Calu3 (cell line): ENCODE results near the gene CACNA1H. TPM values are rescaled to one million over a fixed set of nuclear protein-coding genes. Genes with fewer than 3 reads are reported as not detected.
"Not testable (repeated sequence)": the region's sequence is repeated elsewhere in the genome, so short reads cannot be mapped to it uniquely, and the experiment has no call there.

Source experiments
- BruUV-seq: library from RNA; stranded (reverse); fragments of 400-500 nt; replicated peaks from 2 replicates; lab custom pipeline; 2021; lab: Mats Ljungman, UMichigan
- CTCF ChIA-PET: fragments of 300-600 bp; sonication (Branson Sonifier 250); formaldehyde crosslinking; loops from one replicate; lab custom pipeline; 2022; ENCODE audit warnings: antibody characterized with exemption; lab: Charles Lee
- DNase-seq: peaks from one replicate; pipeline ENCODE4 v3.0.0; 2022
- H3K27ac Mint-ChIP-seq: one replicate; pipeline ENCODE4 v1.8.0; 2022; ENCODE audit warnings: mixed read lengths; ENCODE audit not compliant: unreplicated experiment
- H3K27me3 Mint-ChIP-seq: one replicate; pipeline ENCODE4 v1.8.0; 2022; ENCODE audit warnings: mixed read lengths; ENCODE audit not compliant: unreplicated experiment
- H3K36me3 Mint-ChIP-seq: one replicate; pipeline ENCODE4 v1.8.0; 2022; ENCODE audit warnings: mild to moderate bottlenecking, moderate library complexity, mixed read lengths; ENCODE audit not compliant: insufficient read depth, unreplicated experiment
- H3K4me1 Mint-ChIP-seq: one replicate; pipeline ENCODE4 v1.8.0; 2022; ENCODE audit warnings: mild to moderate bottlenecking, low read depth, mixed read lengths; ENCODE audit not compliant: unreplicated experiment
- H3K4me3 Mint-ChIP-seq: one replicate; pipeline ENCODE4 v1.8.0; 2022; ENCODE audit warnings: mild to moderate bottlenecking, low read depth, moderate library complexity, mixed read lengths; ENCODE audit not compliant: unreplicated experiment
- H3K9me3 Mint-ChIP-seq: one replicate; pipeline ENCODE4 v1.8.0; 2022; ENCODE audit warnings: low read depth, mixed read lengths; ENCODE audit not compliant: unreplicated experiment
- intact Hi-C: fragments of 100-400 bp; cut with micrococcal nuclease; formaldehyde crosslinking; loops from one replicate; pipeline ENCODE4 v1.10.0; 2022; ENCODE audit not compliant: unreplicated experiment
- total RNA-seq: library from RNA; stranded (reverse); gene quantifications from 2 replicates; pipeline ENCODE4 v1.2.3, GENCODE V29; 2022
- TF ChIP-seq, protein P1 (sequence below): fragments of 200-600 bp; IDR thresholded peaks from one replicate; pipeline ENCODE4 v1.8.0; 2022; ENCODE audit warnings: antibody characterized with exemption; ENCODE audit not compliant: unreplicated experiment

Gene CACNA1H
- total RNA-seq, 1 experiment from 2014 or later = not detected

DNA sequence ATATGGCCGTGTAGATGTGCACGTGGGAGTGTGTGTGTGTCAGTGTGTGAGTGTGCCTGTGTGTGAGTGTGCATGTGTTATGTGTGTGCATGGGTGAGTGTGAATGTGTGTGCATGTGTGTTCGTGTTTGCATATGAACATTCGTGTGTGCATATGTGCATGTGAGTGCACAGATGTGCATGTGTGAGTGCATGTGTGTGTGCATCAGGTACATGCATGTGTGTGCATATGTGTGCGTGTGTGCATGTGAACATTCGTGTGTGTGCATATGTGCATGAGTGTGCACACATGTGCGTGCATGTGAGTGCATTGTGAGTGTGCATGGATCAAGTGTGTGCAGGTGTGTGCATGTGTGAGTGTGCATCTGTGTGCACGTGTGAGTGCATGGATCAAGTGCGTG lies 85.1 kb downstream of the CACNA1H start:
- Mint-ChIP-seq H3K27ac (no peak overlapping the region), H3K4me3 (no peak overlapping the region), H3K4me1 (no peaks in the 10 kb centered on the region), H3K36me3 (no peaks in the 10 kb centered on the region), H3K27me3 (peaks cover 19% of the 10 kb centered on the region), H3K9me3 (no peaks in the 10 kb centered on the region)
- no TSS peak for BruUV-seq
- intact Hi-C loops = no loop called here
- CTCF ChIA-PET = interaction anchor here (0.8 kb wide), 1 partner anchor 132 kb away, joined by 3 read pairs; no protein-coding TSS in a partner anchor
- no peak for DNase-seq
- TF ChIP-seq, protein P1, sequence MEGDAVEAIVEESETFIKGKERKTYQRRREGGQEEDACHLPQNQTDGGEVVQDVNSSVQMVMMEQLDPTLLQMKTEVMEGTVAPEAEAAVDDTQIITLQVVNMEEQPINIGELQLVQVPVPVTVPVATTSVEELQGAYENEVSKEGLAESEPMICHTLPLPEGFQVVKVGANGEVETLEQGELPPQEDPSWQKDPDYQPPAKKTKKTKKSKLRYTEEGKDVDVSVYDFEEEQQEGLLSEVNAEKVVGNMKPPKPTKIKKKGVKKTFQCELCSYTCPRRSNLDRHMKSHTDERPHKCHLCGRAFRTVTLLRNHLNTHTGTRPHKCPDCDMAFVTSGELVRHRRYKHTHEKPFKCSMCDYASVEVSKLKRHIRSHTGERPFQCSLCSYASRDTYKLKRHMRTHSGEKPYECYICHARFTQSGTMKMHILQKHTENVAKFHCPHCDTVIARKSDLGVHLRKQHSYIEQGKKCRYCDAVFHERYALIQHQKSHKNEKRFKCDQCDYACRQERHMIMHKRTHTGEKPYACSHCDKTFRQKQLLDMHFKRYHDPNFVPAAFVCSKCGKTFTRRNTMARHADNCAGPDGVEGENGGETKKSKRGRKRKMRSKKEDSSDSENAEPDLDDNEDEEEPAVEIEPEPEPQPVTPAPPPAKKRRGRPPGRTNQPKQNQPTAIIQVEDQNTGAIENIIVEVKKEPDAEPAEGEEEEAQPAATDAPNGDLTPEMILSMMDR = no peak

DNA sequence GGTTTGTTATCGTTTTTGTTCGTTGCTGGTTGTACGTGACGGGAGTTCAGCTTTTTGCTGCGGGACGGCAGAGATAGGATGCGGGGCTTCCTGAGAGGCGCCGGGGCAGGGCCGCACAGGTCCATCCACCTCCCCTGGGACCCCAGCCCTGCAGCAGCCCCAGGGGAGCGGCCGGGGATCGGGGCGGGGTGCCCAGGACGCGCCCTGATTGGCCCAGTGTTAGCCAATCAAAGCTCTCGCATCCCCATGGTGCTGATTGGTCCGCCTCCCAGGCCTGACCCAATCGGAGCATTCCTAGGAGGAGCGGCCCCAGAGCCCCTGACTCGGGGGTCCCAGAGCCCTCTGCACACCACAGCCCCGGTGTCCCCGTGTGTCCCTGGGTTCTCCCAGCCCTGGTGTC lies 86.0 kb downstream of the CACNA1H start:
- H3K4me3 Mint-ChIP-seq, H3K9me3 Mint-ChIP-seq, H3K27ac Mint-ChIP-seq, intact Hi-C loops, BruUV-seq, DNase-seq, H3K4me1 Mint-ChIP-seq, H3K36me3 Mint-ChIP-seq: not testable (repeated sequence)
- CTCF ChIA-PET = interaction anchor here (0.8 kb wide), 1 partner anchor 133 kb away, joined by 3 read pairs; no protein-coding TSS in a partner anchor
- H3K27me3 Mint-ChIP-seq = peaks cover 28% of the 10 kb centered on the region

- intact Hi-C loops, H3K36me3 Mint-ChIP-seq, CTCF ChIA-PET, BruUV-seq, H3K27ac Mint-ChIP-seq, H3K4me3 Mint-ChIP-seq, H3K4me1 Mint-ChIP-seq, H3K9me3 Mint-ChIP-seq: not testable (repeated sequence)
- H3K27me3 Mint-ChIP-seq = peaks cover 29% of the 10 kb centered on the region
- DNase-seq = peak; percentile 0
These were observed 86.7 kb downstream of the CACNA1H start for GRCh38 chr16:1239575-1239974.

DNA sequence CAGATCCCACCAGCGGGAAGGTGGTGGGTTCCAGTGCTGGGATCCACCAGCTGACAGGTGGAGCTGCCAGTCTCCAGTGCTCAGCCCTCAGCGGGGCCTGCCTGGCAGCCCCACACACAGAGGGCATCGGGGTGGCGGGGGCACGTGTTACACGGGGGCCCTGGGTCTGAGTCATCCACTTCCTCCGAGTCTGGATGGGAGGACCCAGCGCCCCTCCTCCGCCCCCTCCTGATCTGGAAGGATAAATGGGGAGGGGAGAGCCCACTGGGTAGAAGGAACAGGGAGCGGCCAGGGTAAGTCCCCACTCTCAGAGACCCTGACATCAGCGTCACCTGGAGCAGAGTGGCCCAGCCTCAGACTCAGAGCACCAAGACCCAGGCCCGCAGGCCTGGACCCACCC lies 87.5 kb downstream of the CACNA1H start, which contains the start of gene TPSAB1:
Gene TPSAB1 (plus strand): TSS at position 270 of the 400 bp plus-strand sequence. CDS start 234 bp downstream, outside the sequence.
- H3K36me3 Mint-ChIP-seq, H3K4me1 Mint-ChIP-seq, BruUV-seq, H3K27ac Mint-ChIP-seq, intact Hi-C loops, H3K4me3 Mint-ChIP-seq, H3K9me3 Mint-ChIP-seq, CTCF ChIA-PET: not testable (repeated sequence)
- peak; percentile 0 for DNase-seq
- H3K27me3 Mint-ChIP-seq = peaks cover 37% of the 10 kb centered on the region

GRCh38 chr16:1241081-1241480 lies 88.2 kb downstream of the CACNA1H start:
- DNase-seq, H3K4me3 Mint-ChIP-seq, H3K9me3 Mint-ChIP-seq, CTCF ChIA-PET, H3K4me1 Mint-ChIP-seq, intact Hi-C loops, H3K36me3 Mint-ChIP-seq, H3K27ac Mint-ChIP-seq, BruUV-seq: not testable (repeated sequence)
- H3K27me3 Mint-ChIP-seq = peaks cover 43% of the 10 kb centered on the region

- intact Hi-C loops, H3K36me3 Mint-ChIP-seq: not testable (repeated sequence)
These were observed 90.5 kb downstream of the CACNA1H start for GRCh38 chr16:1243363-1243762.

DNA sequence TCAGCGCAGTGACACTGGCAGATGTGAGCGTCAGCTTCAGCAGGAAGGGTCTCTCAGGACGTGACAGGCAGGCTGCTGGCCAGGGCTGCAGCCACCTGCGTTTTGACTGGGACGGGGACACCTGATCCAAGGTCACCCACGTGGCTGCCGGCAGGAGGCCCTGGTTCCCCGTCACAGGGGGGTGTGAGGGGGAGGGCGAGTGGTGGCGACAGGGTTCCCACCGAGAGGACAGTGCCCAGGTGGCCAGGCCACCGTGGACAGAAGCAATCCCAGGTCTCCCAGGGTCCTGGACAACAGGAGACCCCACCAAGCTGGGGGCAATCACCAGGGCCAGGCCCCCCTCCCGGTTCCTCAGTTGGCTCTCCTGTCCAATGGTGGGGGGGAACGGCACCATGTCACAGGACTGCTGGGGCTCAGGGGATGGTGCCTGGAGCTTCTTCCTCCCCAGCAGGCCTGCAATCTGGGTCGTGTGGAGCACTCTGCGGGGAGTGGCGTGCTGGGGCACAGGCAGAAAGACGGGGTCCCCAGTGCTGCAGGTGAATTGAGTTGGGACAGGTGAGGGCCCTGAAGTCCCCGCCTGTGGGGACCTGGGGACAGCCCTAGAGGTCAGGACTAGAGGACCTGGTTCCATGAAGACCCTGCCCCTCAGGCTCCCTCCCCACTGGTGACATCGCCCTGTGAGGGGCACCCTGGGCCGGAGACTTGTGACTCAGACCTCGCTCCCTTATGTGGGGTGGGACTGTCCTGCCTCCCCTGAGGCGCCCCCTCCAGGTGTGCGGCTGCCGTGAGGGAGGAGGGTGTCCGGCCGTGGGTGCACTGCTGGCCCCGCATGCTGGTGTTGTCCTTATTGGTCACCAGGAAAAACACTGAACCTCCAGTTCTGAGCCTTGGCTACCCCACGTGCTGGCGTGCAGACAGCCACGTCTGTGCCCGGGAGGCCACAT lies 91.3 kb downstream of the CACNA1H start:
- H3K4me3 Mint-ChIP-seq, H3K9me3 Mint-ChIP-seq, intact Hi-C loops, BruUV-seq, H3K27ac Mint-ChIP-seq, DNase-seq, H3K4me1 Mint-ChIP-seq, H3K36me3 Mint-ChIP-seq: not testable (repeated sequence)
- peaks cover 49% of the 10 kb centered on the region for H3K27me3 Mint-ChIP-seq
- CTCF ChIA-PET = interaction anchor here (0.8 kb wide), 1 partner anchor 85 kb away, joined by 4 read pairs; no protein-coding TSS in a partner anchor

More at GRCh38 chr16:1243363-1243762, 90.5 kb downstream of the CACNA1H start:
- DNase-seq, CTCF ChIA-PET, H3K9me3 Mint-ChIP-seq, H3K4me1 Mint-ChIP-seq, H3K4me3 Mint-ChIP-seq, BruUV-seq, H3K27ac Mint-ChIP-seq: not testable (repeated sequence)
- peaks cover 57% of the 10 kb centered on the region for H3K27me3 Mint-ChIP-seq
